ENCODE data around the gene UBE2I.
A peak's percentile ranks its signal among the peaks of the same experiment; 100 is the strongest.

The UBE2I gene

DNA sequence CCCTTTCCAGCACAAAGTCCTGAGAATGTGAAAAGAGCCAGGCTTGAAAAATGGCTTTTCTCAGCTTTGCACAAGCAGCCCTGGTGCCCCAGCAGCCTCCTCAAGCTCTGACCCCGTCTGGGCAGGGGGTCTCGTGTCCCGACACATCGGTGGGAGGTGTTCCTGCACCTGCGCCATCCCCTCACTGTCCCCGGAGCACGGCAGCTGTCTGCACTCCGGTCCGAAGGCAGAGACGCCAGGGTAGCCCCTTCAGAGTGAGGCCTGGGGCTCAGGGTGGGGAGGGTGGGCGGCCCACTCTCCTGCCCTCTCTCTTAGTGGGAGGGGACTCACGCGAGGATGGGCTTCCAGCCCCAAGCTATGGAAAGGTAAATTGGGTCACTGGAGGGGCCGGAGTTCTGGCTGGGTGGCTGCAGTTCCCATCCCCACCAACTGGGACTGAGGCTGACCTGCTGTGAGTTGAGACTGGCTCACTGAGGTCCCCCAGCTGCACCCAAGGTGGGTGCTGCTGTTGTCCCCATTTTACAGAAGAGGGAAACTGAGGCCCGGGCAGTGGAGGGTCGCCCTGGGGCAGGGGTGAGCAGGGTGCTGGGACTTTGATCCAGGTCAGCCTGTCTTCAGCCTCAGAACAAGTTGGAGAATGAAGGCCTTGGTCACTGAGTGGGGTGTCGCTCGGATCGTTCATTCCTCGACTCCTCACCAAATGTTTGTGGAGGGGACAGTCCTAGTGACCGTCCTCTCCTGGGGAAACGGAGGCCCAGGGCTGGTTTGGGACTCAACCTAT, 21.7 kb downstream of the UBE2I start:
- no peak for DNase-seq

DNA sequence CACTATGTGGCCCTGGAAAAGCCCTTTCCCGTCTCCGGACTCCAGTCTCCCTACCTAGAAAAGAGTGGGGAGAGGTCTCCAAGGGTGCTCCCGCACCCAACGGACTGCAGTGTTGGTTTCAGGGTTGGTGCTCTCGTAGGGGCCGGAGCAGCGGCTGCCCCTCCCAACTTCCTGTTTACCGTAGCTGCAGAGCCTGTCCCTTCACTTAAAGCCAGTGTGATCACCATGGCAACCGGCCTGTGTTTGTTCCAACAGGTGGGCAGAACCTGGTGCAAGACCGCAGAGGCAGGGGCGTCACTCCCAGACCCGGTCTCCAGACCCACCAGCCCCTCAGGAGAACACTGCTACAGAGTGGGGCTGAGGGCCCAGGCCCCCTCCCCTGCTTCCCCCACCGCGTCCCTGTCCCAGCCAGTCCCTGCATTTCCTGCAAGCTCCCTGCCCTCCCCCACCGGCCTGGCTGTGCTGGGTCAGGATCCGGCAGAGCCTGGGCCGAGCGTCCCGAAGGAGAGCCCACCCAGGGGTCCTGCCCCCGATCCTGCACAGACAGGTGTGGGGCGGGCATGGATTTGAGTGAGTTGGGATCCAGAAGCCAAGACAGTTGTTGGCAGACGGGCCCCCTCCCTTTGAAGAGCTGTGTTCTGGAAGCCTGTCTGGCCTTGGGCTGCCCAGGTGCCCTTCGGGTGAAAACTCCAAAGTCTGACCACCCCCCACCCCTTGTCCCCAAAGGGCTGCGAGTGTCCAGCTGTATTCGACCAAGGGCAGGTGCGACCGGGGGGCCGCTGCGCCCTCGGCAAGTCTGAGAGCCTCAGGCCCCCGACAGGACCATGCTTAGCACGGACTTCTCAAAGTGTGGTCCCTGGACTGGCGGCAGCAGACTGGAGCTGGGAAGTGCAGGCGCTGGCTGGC, 22.5 kb downstream of the UBE2I start:
- DNase-seq, result no peak

DNA sequence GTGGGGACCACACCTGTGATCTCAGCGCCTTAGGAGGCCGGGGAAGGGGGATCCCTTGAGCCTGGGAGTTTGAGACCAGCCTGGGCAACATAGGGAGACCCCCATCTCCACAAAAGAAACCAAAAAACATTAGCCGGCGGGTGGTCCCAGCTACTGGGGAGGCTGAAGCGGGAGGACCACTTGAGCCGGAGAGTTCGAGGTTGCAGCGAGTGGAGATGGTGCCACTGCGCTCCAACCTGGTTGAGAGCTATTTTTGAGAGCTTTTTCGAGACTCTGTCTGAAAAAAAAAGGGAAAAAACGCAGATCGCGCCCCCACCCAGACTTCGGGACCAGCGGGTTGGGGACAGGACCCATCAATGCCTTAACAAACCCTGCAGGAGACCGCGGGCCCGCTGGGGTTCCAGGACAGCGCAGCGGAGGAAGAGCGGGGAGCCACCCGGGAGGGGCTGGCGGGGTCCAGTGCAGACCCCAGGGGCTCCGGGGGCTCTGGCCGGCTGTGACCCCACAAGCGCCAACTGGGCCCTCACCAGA, 23.2 kb downstream of the UBE2I start:
- DNase-seq, result no peak

DNA sequence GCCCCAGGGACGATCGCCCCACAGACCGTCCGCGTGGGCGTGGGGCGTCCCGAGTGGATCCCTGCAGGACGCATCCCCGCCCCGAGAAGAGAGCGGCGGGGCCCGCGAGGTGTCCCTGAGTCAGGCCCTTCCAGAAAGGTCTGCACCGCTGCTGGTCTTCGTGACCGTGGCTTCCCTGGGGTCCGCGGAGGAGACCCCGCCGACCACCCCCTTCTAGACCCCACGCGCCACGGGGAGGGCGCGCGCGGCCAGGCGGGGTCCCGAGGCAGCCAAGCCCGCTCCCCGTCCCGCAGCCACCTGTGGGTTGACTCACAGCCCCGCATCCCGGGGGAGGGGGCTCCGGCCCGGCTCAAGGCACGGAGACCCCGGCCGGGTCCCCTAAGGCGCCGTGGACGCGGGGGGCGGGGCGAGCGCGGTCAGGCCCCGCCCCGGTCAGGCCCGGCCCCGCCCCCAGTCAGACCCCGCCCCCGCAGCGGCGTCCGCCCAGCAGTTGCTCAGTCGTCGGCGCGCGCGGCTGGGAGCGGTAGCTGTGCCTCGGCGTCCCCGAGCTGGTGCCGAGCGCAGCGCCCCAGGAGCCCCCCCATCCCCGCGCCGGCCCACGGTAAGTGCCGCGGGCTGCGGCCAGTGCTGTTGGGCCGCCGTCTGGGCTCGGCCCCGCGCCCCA, 23.8 kb downstream of the UBE2I start, which contains the start of gene BAIAP3:
BAIAP3 (plus strand) TSS at position 497 of the 664 bp plus-strand sequence. CDS start 4,905 bp downstream, outside the sequence.
- no peak for DNase-seq

DNA sequence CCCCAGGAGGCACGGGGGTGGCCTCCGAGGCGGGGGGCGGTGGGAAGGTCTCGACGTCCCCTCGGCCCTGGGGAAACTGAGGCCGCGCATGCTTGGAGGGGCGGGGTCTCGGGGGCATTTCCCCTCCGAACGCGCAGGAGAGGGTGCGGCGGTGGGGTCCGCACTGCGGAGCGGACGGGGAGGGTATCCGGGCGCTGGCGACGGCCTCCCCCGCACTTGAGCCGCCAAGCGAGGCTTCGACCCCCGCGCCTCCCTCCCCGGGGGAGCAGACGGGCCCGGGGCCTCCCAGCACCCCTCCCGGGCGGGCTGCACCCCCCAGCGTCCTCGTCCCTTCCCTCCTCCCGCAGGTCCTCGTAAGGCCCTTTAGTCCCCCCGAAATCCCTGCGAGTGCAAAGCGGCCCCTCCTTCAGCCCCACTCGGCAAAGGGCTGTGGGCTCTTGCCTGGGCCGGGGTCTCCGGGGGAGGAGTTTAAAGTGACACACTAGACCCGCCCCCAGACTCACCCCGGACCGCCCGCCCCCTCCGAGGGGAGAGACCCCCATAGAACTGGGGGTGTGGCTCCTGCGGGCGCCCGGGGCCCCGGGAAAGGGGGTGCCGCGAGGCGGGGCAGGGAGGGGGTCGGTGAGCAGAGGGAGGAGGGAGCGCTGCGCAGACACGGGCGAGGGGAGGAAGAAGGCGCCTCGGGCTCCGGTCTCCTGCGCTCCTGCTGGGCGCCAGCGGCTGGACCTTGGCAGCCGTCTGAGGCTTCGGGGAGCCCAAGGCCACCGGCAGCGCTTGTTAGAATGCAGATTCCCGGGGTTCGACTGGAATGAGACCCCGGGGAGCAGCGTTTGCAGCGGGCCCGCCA, 24.6 kb downstream of the UBE2I start:
- DNase-seq, result no peak

DNA sequence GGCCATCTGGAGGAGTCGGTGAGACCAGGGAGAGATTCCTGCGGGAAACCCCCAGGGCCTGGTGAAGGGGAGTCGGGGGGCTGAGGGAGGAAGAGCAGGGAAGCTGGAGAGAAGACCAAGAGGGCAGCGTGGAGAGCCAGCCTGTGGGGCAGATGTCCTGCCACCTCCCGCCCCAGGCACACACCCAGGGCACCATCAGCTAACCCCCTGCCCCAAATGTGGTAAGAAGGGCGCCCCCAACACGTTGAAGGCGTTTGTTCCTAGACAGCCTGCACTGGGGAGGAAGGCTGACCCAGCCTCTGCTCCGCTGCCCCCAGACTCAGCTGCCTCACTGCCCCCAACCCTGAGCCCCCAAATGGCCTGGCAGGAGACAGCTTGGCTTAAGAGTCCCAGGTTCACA, 25.3 kb downstream of the UBE2I start:
- DNase-seq, result no peak

DNA sequence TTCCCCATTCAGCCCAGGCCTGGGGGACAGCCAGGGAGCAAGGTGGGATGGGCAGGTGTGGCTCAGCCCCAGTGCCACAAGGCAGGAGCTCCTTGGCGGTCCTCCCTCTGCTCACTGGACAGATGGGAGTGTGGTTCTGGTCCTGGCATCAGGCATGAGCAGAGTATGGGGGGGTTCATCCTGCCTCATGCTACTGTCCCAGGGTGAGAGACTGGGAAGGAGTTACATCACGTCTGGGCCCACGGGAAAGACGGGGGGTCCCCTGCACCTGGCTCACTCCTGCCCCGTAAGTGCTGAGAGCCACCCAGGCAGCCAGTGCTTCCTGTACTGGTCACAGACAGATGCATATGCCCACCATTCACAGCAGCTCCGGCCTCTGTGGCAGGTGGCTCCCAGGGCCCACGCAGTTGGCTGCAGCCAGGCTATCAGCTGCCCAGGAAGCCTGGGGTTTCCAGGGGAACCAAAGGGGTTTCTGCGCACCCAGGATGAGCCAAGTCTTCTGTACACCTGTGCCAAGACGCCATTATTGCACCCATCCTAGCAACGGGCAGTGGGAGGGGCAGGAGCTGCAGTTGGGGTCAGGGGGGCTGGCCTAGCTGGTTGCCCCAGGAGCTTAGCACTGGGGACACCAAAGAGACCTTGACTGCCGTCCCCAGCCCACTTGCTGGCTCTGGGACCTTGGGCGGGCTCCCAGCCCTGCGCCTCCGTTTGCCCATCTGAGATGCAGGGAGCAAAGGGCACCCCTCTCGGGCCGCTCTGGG, 26.0 kb downstream of the UBE2I start:
- no peak for DNase-seq

DNA sequence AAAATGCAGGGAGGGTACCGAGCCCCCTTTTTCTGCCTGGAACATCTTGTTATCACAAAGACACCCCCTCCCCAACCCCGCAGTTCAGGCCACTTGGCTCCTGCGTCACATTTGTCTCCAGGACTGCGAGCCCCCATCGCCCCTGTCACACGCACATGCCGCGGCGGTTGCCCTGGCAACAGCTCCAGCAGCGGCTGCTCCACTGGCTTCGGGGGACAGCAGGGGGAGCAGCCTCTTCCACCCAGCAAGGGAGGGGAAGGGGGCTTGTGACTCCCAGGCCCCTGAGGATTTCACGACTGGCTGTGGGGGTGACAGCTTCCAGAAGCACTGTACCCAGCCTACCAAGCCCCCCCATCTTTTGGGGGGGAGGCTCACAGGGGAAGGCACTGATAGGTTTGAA, 26.6 kb downstream of the UBE2I start:
- no peak for DNase-seq

DNA sequence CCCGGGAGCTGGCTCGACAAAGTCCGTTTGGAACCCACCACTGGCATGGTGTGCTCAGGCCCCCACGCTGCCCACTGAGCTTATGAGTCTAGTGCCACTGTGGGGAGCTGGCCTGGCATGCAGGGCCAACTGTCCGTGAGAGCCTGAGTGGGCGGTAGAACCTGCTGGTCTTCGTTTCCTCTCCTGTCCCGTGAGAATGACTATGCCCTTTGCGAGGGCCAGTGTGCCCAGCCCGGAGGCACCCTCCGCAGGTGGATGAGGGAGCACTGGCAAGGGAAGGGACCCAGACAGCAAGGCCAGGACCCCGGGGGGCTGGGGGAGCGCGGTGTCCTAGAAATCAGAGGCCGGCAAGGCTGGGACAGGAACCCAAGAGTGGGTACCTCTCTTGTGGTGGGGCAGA, 27.2 kb downstream of the UBE2I start:
- no peak for DNase-seq

DNA sequence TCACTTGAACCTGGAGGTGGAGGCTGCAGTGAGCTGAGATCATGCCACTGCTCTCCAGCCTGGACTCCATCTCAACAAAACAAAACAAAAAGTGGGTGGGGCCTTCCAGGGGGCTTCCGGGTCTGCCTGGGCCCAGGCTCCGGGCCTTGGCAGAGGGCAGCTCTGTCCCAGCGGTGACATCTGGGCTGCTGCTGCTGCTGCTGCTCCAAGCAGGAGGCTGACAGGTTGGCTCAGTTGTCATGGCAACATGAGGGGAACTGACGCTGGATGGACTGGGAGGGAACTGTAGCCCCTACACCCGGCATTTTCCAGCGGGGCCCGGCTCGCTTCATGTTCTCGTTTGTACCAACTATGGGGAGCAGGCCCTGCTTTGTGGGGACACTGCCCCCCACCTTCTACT, 28.1 kb downstream of the UBE2I start:
- no peak for DNase-seq

DNA sequence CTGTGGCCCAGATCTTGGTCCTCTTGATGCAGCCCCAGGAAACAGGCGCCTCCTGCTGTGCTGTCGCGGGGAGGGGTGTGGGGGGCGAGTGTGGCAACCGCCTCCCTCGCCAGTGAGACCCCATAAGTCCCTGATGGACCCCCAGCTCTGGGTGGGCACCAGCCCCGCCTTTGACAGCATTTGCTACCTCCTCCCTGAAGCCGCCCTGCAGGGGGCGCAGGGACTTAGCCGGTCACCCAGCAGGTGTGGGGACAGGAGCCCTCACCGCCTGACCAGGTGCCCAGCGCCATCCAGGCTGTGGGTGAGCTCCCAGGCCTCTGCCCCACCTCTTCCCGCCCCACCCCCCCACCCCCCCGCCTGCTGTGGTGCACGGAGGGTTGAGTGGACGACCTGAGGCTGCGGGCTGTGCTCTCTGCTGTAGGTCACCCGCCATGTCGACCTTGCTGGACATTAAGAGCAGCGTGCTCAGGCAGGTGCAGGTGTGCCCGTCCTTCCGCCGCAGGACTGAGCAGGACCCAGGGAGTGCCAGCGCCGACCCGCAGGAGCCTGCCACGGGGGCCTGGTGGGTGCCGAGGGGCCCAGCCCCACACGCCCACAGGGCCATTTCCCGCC, 28.8 kb downstream of the UBE2I start:
- DNase-seq, result no peak

DNA sequence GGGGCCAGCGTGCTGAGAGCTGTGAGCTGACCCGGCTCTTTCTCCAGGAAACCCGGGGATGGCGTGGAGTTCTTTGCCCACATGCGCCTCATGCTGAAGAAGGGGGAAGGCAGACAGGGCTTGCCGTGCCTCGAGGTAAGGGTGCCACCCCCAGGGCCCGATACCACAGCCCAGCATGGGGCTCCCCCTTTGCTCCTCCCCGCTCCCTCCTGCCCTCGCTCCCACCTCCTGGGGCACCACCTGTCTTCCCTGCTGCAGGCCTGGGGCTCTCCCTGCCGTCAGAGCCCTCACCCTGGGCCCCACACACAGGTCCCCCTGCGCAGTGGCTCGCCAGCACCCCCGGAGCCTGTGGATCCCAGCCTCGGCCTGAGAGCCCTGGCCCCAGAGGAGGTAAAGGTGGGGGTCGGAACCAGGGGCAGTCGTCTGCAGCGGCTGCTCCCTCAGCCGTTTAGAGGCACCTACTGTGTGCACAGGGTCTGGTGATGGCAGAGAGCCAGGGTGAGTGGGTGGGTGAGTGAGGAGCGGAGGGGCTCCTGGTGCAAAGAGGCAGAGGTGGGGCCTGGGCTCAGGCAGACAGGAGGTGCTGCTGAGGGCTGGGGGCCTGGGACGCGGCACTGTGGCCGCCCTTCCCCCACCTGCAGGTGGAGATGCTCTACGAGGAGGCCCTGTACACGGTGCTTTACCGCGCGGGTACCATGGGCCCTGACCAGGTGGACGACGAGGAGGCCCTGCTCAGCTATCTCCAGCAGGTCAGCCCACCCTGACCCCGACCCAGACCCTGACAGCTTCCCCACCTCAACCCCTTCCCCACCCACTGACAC, 29.6 kb downstream of the UBE2I start:
- DNase-seq, result no peak

DNA sequence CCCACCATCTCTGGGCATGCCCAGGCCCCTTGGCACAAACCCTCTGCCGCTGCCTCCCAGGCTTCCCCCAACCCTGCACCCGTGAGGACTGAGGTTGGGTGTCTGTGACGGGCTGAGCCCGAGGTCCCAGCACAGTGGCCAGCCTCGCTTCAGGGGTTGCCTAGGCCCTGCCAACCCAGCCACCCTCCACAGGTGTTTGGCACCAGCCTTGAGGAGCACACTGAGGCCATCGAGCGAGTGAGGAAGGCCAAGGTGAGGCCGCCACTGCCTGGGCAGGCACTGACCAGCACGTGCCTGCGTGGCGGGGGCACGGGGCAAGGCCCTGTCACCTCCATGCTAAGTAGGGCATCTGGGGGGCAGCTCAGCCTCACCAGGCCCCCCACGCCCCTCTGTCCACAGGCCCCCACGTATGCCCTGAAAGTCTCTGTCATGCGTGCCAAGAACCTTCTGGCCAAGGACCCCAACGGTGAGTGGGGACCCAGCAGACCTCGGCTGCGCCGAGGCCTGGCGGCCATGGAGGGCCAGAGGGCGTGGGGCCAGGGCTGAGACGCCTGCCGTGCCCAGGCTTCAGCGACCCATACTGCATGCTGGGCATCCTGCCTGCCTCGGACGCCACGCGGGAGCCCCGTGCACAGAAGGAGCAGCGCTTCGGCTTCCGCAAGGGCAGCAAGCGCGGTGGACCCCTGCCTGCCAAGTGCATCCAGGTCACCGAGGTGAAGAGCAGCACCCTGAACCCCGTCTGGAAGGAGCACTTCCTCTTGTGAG, 31.5 kb downstream of the UBE2I start:
- DNase-seq, result no peak

DNA sequence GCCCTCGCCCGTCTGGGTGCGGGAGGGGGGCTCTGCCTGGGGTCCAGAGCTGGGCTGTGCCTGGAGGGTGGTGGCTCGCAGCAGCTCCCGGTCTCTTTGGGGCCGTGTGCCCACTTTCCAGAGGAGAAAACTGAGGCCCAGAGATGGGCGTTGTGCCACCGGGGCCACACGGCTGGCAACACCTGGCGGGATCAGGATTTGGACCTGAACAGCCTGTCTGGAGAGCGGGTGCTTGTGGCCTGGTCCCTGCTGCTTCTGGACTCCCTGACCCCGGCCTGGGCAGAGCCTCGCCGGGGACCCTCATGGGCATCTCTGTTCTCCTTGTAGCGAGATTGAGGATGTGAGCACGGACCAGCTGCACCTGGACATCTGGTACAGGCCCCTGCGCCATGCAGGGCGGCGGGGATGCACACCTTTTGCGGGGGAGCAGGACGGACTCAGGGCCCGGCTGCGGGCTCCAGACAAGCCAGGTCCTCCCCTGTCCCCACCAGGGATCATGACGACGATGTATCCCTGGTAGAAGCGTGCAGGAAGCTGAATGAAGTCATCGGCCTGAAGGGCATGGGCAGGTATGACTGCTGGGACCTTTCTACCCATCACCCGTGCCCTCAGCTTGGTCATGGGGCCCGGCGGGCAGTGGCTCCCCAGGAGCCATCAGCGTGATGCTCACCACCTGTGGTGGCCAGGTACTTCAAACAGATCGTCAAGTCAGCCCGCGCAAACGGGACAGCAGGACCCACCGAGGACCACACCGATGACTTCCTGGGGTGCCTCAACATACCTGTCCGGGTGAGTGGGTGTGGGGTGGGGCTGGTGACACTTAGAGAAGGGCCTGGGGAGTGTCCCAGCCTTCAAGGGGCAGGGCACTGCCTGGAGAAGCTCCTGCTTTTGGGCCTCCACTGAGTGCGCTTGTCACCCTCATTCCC, 32.3 kb downstream of the UBE2I start:
- DNase-seq, result no peak

DNA sequence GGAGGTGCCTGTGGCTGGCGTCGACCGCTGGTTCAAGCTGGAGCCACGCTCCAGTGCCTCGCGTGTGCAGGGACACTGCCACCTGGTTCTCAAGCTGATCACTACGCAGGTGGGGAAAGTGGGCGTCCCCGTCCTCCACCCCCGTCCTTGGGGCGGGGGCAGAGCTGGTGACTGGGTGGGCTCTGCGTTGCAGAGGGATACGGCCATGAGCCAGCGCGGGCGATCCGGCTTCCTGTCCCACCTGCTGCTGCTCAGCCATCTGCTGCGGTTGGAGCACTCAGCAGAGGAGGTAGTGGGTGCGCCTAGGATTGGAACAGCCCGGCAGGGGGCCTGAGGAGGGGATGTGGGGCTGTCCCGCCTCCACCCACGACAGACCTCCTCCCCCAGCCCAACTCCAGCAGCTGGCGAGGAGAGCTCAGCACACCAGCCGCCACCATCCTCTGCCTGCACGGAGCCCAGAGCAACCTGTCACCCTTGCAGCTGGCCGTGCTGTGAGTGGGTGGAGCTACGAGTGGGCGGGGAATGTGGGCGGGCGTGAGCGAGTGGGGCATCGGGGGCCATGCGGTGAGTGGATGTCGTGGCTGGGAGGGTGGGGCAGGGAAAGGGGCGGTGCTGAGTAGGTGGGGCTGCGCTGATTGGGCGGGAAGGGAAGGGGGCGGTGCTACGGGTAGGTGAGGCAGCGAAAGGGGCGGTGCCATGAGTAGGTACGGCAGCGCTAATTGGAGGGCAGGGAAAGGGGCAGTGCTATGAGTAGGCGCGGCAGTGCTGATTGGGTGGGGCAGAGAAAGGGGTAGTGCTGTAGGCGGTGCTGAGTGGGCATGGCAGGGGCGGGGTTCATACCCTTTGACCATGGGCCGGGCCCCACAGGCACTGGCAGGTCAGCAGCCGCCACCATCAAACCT, 33.3 kb downstream of the UBE2I start:
- DNase-seq, result peak; percentile 91

DNA sequence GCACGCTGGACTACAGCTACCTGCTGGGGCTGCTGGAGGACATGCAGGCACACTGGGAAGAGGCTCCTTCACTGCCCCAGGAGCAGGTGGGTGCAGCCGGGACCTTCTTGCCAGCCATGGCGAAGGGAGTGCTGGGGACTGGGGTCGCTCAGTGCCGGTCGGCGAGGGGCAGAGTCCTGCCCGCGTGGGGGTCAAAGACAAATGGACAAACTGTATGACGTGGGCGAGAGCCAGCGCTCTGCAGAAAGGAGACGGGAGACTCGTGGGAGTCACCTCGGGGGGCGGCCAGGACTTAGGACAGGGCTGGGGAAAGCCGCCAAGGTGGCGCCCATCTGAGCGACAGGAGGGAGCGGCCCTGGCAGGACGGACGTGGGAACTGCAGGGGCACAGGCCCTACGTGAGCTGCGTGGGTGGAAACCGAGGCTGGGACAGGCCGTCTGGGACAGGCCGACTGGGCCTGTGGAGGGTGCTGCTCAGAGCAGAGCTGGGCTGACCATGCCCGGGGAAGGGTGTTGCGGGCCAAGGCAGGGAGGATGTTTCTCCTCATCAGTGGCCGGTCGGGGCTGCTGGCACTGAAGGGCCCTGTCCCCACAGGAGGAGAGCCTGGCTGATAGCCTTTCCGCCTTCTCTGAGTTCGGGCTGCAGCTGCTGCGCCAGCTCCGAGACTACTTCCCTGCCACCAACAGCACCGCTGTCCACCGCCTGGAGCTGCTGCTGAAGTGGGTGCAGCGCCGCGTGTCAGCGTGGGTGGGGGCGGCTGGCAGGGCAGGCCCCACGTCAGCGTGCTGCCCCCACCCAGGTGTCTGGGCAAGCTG, 34.2 kb downstream of the UBE2I start:
- no peak for DNase-seq

Data from EL (cell line).